ENCODE measurements around the gene GPATCH11.
A peak's percentile ranks its signal among the peaks of the same experiment; 100 is the strongest.

The GPATCH11 gene

GRCh38 chr2:37083873-37084794 is at the start of gene GPATCH11, which contains the start of gene HEATR5B:
Gene GPATCH11 (plus strand): TSS chr2:37084518. CDS start chr2:37088382, 3,864 bp downstream.
Gene HEATR5B (minus strand): TSS chr2:37084372. CDS start chr2:37083414, 958 bp downstream.
- peak; percentile 87 for DNase-seq (ENCODE audit: low spot score)

GRCh38 chr2:37037771-37038170 is 46.5 kb upstream of the GPATCH11 start:
- no peak for DNase-seq (ENCODE audit: low spot score)

DNA sequence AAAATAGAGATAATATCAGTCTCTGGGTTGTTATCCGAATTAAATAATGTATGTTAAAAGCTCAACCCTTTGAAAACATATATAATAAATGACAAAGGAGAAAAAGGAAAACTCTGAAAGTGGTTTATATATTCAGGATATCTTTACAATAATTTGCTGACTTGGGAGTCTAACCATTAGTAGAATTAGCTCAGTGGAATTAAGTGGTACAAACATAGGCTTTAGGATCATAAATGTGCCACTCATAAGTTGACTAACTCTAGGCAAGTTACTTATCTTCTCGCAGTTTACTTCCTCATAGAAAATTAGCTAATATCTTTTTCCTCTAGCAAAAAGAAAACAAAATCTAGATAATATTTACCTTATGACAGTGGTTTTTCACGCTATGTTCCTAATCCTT is 44.7 kb upstream of the GPATCH11 start:
- DNase-seq (ENCODE audit: low spot score) = no peak

GRCh38 chr2:37052600-37053332 is 31.6 kb upstream of the GPATCH11 start:
- DNase-seq (ENCODE audit: low spot score) = no peak

DNA sequence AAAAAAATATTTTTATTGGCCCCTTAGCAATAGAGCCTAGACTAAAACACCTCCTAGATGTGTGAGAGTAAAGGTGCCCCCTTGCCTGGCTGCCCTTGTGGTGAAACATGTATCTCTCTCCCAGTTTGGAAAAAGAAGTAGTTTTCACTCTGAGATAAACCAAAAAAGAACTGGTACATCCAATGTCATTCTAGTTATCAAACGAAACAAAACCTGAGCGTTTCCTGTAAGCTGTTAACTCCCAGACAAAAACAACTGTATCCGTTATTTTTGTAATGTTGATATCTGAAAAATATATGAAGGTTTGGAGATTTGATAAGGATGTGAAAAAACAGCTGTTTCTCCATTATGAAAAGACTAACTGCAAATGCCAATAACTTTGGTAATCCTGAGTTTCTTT is 24.5 kb upstream of the GPATCH11 start:
- DNase-seq (ENCODE audit: low spot score) = no peak

GRCh38 chr2:37060446-37060845 is 23.9 kb upstream of the GPATCH11 start:
- no peak for DNase-seq (ENCODE audit: low spot score)

DNA sequence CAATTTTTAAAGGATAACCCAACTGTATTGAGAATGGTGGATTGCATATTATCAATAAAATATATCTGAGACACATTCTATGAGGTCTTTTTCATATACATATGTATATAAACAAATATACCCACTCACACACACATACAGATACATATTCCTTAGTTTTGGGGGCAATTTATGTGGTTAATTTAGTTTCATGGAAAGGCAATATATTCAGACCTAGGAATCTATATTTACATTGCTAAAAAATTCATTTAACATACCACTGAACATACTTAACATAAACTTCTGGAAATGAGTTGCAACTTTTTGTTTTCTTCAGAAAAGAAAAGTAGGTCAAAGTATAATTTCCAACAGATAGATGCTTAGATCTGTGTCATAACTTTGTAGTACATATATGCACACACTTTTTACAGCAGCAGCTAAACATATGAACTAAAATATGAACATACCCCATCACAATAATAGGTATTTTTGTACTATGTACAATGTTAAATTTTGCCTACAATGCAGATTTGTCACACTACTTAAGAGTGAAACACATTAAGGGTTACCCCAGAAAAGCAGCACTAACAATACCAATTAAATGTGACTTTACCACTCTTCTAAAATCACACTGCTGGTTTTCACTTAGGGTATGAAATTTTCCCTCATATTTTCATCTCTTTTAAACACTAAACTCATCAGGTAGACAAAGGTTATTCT is 23.2 kb upstream of the GPATCH11 start:
- no peak for DNase-seq (ENCODE audit: low spot score)

DNA sequence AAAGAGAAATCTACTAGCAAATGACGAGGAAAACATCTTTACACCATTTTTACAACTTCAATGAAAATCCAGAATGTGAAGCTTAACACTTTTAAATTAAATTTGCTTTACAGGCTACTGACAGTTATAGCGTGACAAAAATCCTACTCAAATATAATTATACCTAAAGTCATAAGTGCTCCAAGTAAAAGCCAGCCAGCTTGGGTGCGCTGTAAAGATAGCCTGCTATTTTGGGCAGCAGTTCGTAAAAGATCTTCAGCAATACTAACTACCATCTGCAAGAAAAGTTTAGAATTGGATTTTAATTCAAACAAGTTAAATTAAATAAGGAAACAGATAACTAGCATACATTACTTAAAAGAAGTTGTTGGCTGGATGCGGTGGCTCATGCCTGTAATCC is 22.5 kb upstream of the GPATCH11 start:
- no peak for DNase-seq (ENCODE audit: low spot score)

DNA sequence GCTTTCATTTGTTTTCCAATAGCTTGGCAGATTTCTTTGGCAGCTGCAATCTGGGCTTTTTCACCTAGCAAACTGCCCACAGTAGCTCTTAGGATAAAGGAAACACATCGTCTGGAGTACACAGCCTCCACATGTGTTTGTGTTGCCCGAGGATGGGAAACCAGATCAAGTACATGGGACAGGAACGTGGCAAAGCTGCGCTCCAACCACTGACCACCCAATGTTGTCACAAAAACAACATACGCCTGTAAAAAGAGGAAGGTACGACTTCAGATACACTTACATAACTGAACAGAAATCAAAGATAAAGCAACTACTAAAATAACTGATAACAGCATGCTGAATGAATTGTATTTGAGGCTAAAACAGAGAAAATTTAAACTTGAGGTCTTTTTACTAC is 15.6 kb upstream of the GPATCH11 start:
- DNase-seq (ENCODE audit: low spot score) = no peak

GRCh38 chr2:37070931-37071330 is 13.4 kb upstream of the GPATCH11 start:
- no peak for DNase-seq (ENCODE audit: low spot score)

DNA sequence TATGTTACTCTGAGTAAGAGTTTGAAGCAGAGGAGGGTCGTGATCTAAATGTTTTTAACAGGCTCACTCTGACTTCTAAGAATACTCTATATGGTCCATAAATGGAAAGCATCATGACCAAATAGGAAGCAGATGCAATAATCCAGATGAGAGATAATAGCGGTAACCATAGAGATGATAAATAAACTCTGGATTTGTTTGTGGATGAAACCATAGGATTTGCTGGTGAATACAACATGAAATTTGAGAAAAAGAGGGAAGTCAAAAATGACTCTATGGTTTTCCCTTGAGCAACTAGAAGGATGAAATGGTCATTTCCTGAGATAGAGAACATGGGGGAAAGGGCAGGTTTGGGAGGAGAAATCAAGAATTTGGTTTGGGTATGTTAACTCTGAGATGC is 4.1 kb upstream of the GPATCH11 start:
- no peak for DNase-seq (ENCODE audit: low spot score)

DNA sequence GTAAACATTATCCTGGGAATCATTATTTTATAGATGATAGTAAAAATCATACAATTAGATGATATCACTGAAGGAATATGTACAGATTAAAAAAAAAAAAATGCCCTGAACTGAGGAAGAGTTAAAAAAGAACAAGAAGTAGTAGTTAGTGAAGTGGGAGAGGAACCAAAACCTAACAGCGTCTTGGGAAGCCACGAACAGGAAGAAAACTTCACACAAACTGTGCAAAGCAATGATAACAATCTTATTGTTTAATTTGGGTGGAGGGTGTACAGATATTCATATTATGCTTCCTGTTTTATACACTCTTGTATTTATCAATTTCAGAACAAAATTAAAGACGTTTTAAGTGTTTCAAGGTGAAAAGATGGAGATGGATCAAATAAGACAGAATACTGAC is 3.6 kb upstream of the GPATCH11 start:
- no peak for DNase-seq (ENCODE audit: low spot score)

DNA sequence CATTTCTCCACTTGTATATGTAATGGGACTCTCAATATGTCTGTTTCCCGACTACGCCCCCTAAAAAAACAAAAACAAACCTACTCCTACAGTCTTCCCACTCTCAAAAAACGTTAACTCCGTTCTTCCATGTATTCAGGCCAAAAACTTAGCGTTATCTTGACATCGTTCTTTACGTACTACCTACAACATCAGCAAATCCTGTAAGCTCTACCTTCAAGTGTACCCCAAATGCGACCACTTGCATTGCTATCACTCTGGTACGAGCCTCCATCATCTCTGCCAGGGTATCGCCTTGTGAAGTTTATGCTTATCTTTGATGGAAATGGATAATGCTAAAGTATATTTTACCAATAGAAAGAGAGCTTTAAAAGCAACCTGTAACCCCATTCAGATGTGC is 479 bp downstream of the GPATCH11 start:
- DNase-seq (ENCODE audit: low spot score) = no peak

DNA sequence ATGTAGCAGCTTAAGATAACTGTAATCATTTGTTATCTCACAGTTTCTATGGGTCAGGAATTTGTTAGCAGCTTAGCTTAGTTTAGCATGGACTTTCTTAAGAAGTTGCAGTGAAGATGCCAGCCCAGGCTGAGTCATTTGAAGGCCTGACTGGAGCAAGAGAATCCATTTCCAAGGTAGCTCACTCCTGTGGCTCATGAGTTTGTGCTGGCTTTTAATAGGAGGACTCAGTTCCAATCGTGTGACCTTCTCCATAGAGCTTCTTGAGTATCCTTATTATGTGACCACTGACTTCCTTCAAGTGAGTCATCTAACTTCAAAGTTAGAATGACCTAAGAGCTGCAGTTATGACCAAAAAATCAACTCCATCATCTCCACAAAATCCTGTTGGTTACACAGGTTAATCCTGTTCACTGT is 1.4 kb downstream of the GPATCH11 start:
- DNase-seq (ENCODE audit: low spot score) = no peak

GRCh38 chr2:37090019-37090477 is 5.7 kb downstream of the GPATCH11 start:
- DNase-seq (ENCODE audit: low spot score) = no peak

- no peak for DNase-seq (ENCODE audit: low spot score)
Observed at GRCh38 chr2:37091873-37092272, 7.6 kb downstream of the GPATCH11 start.

DNA sequence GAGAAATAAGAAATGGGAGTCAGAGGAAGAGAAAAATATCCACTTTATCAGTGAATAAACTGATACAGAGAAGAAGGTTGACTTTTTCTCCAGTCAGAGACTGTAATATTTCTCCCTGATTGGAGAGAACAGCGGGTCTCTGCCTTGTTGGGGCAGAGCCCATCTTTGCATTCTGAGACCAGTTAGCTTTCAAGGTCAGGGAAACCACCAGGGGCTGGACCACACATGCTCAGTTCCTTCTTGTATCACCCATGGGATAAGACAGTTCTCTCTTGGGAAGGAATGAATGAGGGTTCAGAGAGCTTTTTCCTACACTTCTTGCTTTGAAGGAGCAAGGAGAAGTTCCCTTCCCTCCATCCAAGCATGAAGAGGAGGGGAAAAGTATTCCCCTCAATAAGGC is 12.2 kb downstream of the GPATCH11 start:
- no peak for DNase-seq (ENCODE audit: low spot score)

- no peak for DNase-seq (ENCODE audit: low spot score)
Observed at GRCh38 chr2:37098416-37099118, 14.2 kb downstream of the GPATCH11 start.

DNA sequence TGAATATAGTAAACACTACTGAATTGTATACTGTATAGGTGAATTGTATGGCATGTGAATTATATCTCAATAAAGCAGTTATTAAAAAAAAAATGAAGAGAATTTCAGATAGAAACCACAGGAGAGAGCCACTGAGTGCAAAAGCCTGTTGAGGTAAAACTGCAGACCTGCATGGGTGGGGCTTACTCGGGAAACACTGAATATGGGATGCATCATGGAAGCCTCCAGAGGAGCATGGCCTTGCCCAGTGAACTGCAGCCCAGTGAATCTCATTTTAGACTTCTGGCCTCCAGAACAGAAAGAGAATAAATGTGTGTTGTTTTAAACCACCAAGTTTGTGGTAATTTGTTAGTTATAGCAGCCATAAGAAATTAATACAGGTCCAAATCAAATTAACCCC is 15.7 kb downstream of the GPATCH11 start:
- no peak for DNase-seq (ENCODE audit: low spot score)

DNA sequence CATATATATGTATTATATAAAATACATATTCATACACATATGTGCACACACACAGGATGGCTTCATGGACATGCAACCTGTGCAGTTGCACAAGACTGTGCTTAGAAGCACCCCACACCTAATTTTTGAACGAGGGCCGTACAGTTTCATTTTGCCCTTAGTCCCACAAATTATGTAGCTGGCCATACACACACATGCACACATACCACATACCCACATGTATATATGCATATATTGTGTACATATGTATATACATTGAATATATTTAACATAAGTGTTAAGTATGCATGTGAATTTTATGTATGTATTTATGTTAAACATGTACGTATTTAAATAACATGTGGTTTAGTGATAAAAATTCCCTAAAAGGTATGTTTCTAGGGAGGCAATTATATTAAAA is 18.3 kb downstream of the GPATCH11 start:
- DNase-seq (ENCODE audit: low spot score) = no peak

DNA sequence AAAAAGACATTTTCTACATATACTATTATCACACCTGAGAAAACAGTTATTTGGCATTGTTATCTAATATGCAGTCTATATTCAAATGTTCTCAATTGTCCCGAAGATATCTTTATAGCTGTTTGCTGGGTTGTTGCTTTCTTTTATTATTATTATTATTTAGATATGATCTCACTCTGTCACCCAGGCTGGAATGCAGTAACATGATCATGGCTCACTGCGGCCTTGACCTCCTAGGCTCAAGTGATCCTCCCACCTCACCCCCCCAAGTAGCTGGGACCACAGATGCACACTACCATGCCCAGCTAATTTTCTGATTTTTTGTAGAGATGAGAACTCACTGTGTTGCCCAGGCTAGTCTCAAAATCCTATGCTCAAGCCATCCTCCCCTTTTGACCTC is 19.9 kb downstream of the GPATCH11 start:
- no peak for DNase-seq (ENCODE audit: low spot score)

GRCh38 chr2:37105150-37105549 is 20.8 kb downstream of the GPATCH11 start:
- no peak for DNase-seq (ENCODE audit: low spot score)

Measured in hematopoietic multipotent progenitor cell treated with erythropoietin and hydrocortisone succinate and interleukin-3 and kit ligand, for 15 days (in vitro differentiated cells).